ENCODE results near the gene LGR4. TPM values are rescaled to one million over a fixed set of nuclear protein-coding genes. Genes with fewer than 3 reads are reported as not detected.

Gene LGR4
- total RNA-seq, 1 experiment from 2014 or later, result 7.1 TPM

GRCh38 chr11:27468995-27469695 is 3.4 kb downstream of the LGR4 start:
- POLR2A ChIA-PET, result no interaction called here
- DNase-seq (ENCODE audit: low read depth, low spot score) (no peak), ATAC-seq (no peak)
- H3K36me3 ChIP-seq (ENCODE audit: control insufficient read depth in 1 of 2, insufficient read depth in 2 of 2, low read length in 2 of 2), result no peaks in the 10 kb centered on the region
- H3K4me1 ChIP-seq (ENCODE audit: control insufficient read depth in 1 of 2, insufficient read depth in 2 of 2, low read length in 2 of 2), result peaks cover 8 to 23% of the 10 kb centered on the region in 2 experiments; a peak in 3 of 4 replicates
- H3K9ac ChIP-seq (ENCODE audit: low read length), result no peak overlapping the region
- intact Hi-C loops (cut with micrococcal nuclease), result no loop called here
- H3K27me3 ChIP-seq (ENCODE audit: insufficient read depth, low read length), result no peaks in the 10 kb centered on the region
- H3K4me3 ChIP-seq (replicated peaks in 1 of 2; ENCODE audit: low read depth in 1 of 2, low read length in 2 of 2), result no peak overlapping the region
- RAD21 ChIA-PET (ENCODE audit: low non-redundant PET in 1 of 2, low total read pairs in 2 of 2, uncharacterized antibody in 2 of 2, unreplicated experiment in 2 of 2), result no interaction called here
- H3K79me2 ChIP-seq (ENCODE audit: insufficient read depth, low read length), result no peaks in the 10 kb centered on the region
- H3K9me2 ChIP-seq (ENCODE audit: insufficient read depth), result no peaks in the 10 kb centered on the region
- no peaks in the 10 kb centered on the region for H3K9me3 ChIP-seq (ENCODE audit: control insufficient read depth in 1 of 2, insufficient read depth in 1 of 2, low read depth in 1 of 2, low read length in 2 of 2)
- H4K20me1 ChIP-seq (ENCODE audit: insufficient read depth), result no peaks in the 10 kb centered on the region
- no peak overlapping the region for H3K27ac ChIP-seq (ENCODE audit: low read depth, low read length)
- BruUV-seq (replicated peaks), result no TSS peak
- no peak for TF ChIP-seq FOSL1 (IDR thresholded peaks at IDR 0.05; ENCODE audit: low read depth)
- no peak for TF ChIP-seq YY1 (IDR thresholded peaks at IDR 0.05; ENCODE audit: extremely low read depth, insufficient replicate concordance, low read depth, low read length)
- TF ChIP-seq JUND (IDR thresholded peaks at IDR 0.05), result no peak
- no peak for TF ChIP-seq POLR2AphosphoS5 (IDR thresholded peaks at IDR 0.05; ENCODE audit: low read depth, low read length)
- TF ChIP-seq, protein P1, sequence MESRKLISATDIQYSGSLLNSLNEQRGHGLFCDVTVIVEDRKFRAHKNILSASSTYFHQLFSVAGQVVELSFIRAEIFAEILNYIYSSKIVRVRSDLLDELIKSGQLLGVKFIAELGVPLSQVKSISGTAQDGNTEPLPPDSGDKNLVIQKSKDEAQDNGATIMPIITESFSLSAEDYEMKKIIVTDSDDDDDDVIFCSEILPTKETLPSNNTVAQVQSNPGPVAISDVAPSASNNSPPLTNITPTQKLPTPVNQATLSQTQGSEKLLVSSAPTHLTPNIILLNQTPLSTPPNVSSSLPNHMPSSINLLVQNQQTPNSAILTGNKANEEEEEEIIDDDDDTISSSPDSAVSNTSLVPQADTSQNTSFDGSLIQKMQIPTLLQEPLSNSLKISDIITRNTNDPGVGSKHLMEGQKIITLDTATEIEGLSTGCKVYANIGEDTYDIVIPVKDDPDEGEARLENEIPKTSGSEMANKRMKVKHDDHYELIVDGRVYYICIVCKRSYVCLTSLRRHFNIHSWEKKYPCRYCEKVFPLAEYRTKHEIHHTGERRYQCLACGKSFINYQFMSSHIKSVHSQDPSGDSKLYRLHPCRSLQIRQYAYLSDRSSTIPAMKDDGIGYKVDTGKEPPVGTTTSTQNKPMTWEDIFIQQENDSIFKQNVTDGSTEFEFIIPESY (IDR thresholded peaks at IDR 0.05; ENCODE audit: extremely low read depth, insufficient replicate concordance, low read length), result no peak
- H2AFZ ChIP-seq (ENCODE audit: low read depth, low read length, poor library complexity, severe bottlenecking), result no peak overlapping the region
- H3K4me2 ChIP-seq (ENCODE audit: low read length), result no peak overlapping the region
- CTCF ChIA-PET, result no interaction called here
